DOHH2 (cell line): ENCODE data around the gene ZSWIM5.

Source experiments
- H3F3A ChIP-seq: fragments of 200-600 bp; sonication (generic), shearing (Covaris generic); 2 replicates; pipeline ENCODE4 v1.6.0; 2016; ENCODE audit warnings: antibody characterized with exemption, mild to moderate bottlenecking; ENCODE audit not compliant: control insufficient read depth, insufficient read depth
- H3K27ac ChIP-seq: fragments of 200-600 bp; sonication (generic); 2 replicates; pipeline ENCODE4 v1.5.1; 2014; ENCODE audit warnings: low read depth, mild to moderate bottlenecking, low read length, moderate library complexity
- H3K27me3 ChIP-seq: fragments of 200-600 bp; sonication (generic); 2 replicates; pipeline ENCODE4 v1.6.1; 2014; ENCODE audit warnings: mild to moderate bottlenecking, low read length, mixed read lengths; ENCODE audit not compliant: control insufficient read depth
- H3K36me3 ChIP-seq: fragments of 200-600 bp; sonication (generic); 2 replicates; pipeline ENCODE4 v1.6.1; 2014; ENCODE audit warnings: mild to moderate bottlenecking, low read length, moderate library complexity, mixed read lengths; ENCODE audit not compliant: control insufficient read depth
- H3K4me1 ChIP-seq: fragments of 200-600 bp; sonication (generic); 2 replicates; pipeline ENCODE4 v1.6.1; 2014; ENCODE audit warnings: mild to moderate bottlenecking, low read length, mixed read lengths; ENCODE audit not compliant: control insufficient read depth
- H3K4me2 ChIP-seq: fragments of 200-600 bp; sonication (generic); 2 replicates; pipeline ENCODE4 v1.6.0; 2014; ENCODE audit warnings: mild to moderate bottlenecking, low read length, moderate library complexity
- H3K4me3 ChIP-seq: fragments of 200-600 bp; sonication (generic); 2 replicates; pipeline ENCODE4 v1.5.1; 2014; ENCODE audit warnings: mild to moderate bottlenecking, low read length, mixed read lengths
- H3K79me2 ChIP-seq: fragments of 200-600 bp; sonication (generic); 2 replicates; pipeline ENCODE4 v1.6.1; 2014; ENCODE audit warnings: mild to moderate bottlenecking, low read length, mixed read lengths; ENCODE audit not compliant: control insufficient read depth
- H3K9me2 ChIP-seq: fragments of 200-600 bp; sonication (generic); replicated peaks from 2 replicates; pipeline ENCODE4 v1.6.1; 2014; ENCODE audit warnings: mild to moderate bottlenecking, low read length, mixed read lengths; ENCODE audit not compliant: control insufficient read depth
- H3K9me3 ChIP-seq: fragments of 200-600 bp; sonication (generic); 2 replicates; pipeline ENCODE4 v1.6.1; 2014; ENCODE audit warnings: antibody characterized with exemption, low read length, mixed read lengths; ENCODE audit not compliant: control insufficient read depth, insufficient read depth
- H4K20me1 ChIP-seq: fragments of 200-600 bp; sonication (generic); 2 replicates; pipeline ENCODE4 v1.6.0; 2014; ENCODE audit warnings: low read depth, mild to moderate bottlenecking, antibody characterized with exemption, low read length, moderate library complexity; ENCODE audit not compliant: control insufficient read depth, insufficient read depth
- CTCF ChIP-seq: fragments of 200-600 bp; sonication (generic); IDR thresholded peaks from one replicate; pipeline ENCODE4 v1.5.1; 2014; ENCODE audit warnings: antibody characterized with exemption, mild to moderate bottlenecking, low read depth, low read length; ENCODE audit not compliant: poor library complexity, severe bottlenecking
- EZH2phosphoT487 ChIP-seq: fragments of 200-600 bp; sonication (generic); IDR thresholded peaks from 2 replicates; pipeline ENCODE4 v1.6.1; 2017; ENCODE audit warnings: borderline replicate concordance, mild to moderate bottlenecking, antibody characterized with exemption, low read length, moderate library complexity, mixed read lengths

ZSWIM5 gene

GRCh38 chr1:45200906-45201500 is 5.4 kb downstream of the ZSWIM5 start:
- Histone ChIP-seq H3K27ac (no peak overlapping the region), H4K20me1 (no peaks in the 10 kb centered on the region), H3K4me3 (no peak overlapping the region), H3K4me2 (no peak overlapping the region), H3K9me2 (no peaks in the 10 kb centered on the region), H3K79me2 (no peaks in the 10 kb centered on the region), H3K9me3 (no peaks in the 10 kb centered on the region), H3F3A (no peaks in the 10 kb centered on the region), H3K36me3 (no peaks in the 10 kb centered on the region), H3K27me3 (peaks cover 46% of the 10 kb centered on the region), H3K4me1 (peaks cover 4% of the 10 kb centered on the region; the same call in 1 of the 2 replicates)
- TF ChIP-seq CTCF (no peak), EZH2phosphoT487 (no peak)

GRCh38 chr1:45200435-45200834 is 6.0 kb downstream of the ZSWIM5 start:
- Histone ChIP-seq H3K36me3 (no peaks in the 10 kb centered on the region), H3K27me3 (peaks cover 42% of the 10 kb centered on the region), H3K4me3 (no peak overlapping the region), H3K27ac (no peak overlapping the region), H3K79me2 (no peaks in the 10 kb centered on the region), H4K20me1 (no peaks in the 10 kb centered on the region), H3K9me3 (no peaks in the 10 kb centered on the region), H3K4me2 (no peak overlapping the region), H3F3A (no peaks in the 10 kb centered on the region), H3K4me1 (peaks cover 2% of the 10 kb centered on the region; the same call in 1 of the 2 replicates), H3K9me2 (no peaks in the 10 kb centered on the region)
- no peak for TF ChIP-seq EZH2phosphoT487
- no peak for TF ChIP-seq CTCF

DNA sequence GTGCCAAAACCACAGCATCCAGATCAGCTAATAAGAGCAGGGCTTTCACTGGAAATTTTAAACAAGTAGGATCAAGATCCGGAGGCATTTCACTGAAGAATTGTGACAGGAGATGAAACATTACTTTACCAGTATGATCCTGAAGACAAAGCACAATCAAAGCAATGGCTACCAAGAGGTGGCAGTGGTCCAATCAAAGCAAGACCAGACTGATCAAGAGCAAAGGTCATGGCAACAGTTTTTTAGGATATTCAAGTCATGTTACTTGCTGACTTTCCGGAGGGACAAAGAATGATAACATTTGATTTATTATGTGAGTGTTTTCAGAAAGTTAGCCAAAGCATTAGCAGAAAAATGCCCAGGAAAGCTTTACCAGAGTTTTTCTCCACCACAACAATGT is 8.2 kb downstream of the ZSWIM5 start:
- Histone ChIP-seq H3K4me1 (no peaks in the 10 kb centered on the region), H3K4me2 (no peak overlapping the region), H4K20me1 (no peaks in the 10 kb centered on the region), H3F3A (no peaks in the 10 kb centered on the region), H3K4me3 (no peak overlapping the region), H3K9me3 (no peaks in the 10 kb centered on the region), H3K27me3 (peaks cover 22% of the 10 kb centered on the region), H3K27ac (no peak overlapping the region), H3K79me2 (no peaks in the 10 kb centered on the region), H3K9me2 (no peaks in the 10 kb centered on the region), H3K36me3 (no peaks in the 10 kb centered on the region)
- TF ChIP-seq EZH2phosphoT487 = no peak
- no peak for TF ChIP-seq CTCF
